ENCODE results near the gene SH2D4B. TPM values are rescaled to one million over a fixed set of nuclear protein-coding genes. Genes with fewer than 3 reads are reported as not detected.

Gene SH2D4B
- total RNA-seq, 3 donors from 2014 or later (not counting 1 experiment from before 2014, with no cell fraction given), result 0.19 to 0.30 (median 0.27) TPM

- intact Hi-C loops (cut with micrococcal nuclease), result no loop called here
- Mint-ChIP-seq H3K4me3 (no peak overlapping the region), H3K4me1 (no peaks in the 10 kb centered on the region), H3K27me3 (ENCODE audit: low read depth in 2 of 2) (peaks cover 13 to 17% of the 10 kb centered on the region in 2 donors), H3K36me3 (no peaks in the 10 kb centered on the region), H3K9me3 (no peaks in the 10 kb centered on the region), H3K27ac (no peak overlapping the region)
- no peak for TF ChIP-seq CTCF (IDR thresholded peaks at IDR 0.05)
- no peak overlapping the region for H3K4me3 ChIP-seq (ENCODE audit: low read length)
- no peak for DNase-seq
- no peaks in the 10 kb centered on the region for H3K27me3 ChIP-seq (ENCODE audit: control insufficient read depth, insufficient read depth, low read length)
- H3K9me3 ChIP-seq (ENCODE audit: control insufficient read depth, insufficient read depth, low read length), result no peaks in the 10 kb centered on the region
- 79% methylated on average over 4 of the region's 4 CpGs for WGBS (ENCODE audit: insufficient coverage)
- no peak for ATAC-seq
- H3K4me1 ChIP-seq (ENCODE audit: control insufficient read depth, insufficient read depth, low read length), result no peaks in the 10 kb centered on the region
- H3K27ac ChIP-seq (ENCODE audit: low read length), result no peak overlapping the region
- H3K36me3 ChIP-seq (ENCODE audit: control insufficient read depth, insufficient read depth, low read length), result no peaks in the 10 kb centered on the region
These were observed 147.7 kb downstream of the SH2D4B start for GRCh38 chr10:80685355-80685754.

GRCh38 chr10:80686734-80687475, 149.2 kb downstream of the SH2D4B start:
- no peaks in the 10 kb centered on the region for H3K9me3 ChIP-seq (ENCODE audit: control insufficient read depth, insufficient read depth, low read length)
- no peak for ATAC-seq
- Mint-ChIP-seq H3K27me3 (ENCODE audit: low read depth in 2 of 2) (peaks cover 17 to 26% of the 10 kb centered on the region in 2 donors), H3K27ac (no peak overlapping the region), H3K9me3 (no peaks in the 10 kb centered on the region), H3K4me1 (no peaks in the 10 kb centered on the region), H3K36me3 (no peaks in the 10 kb centered on the region), H3K4me3 (no peak overlapping the region)
- no peaks in the 10 kb centered on the region for H3K4me1 ChIP-seq (ENCODE audit: control insufficient read depth, insufficient read depth, low read length)
- no peaks in the 10 kb centered on the region for H3K27me3 ChIP-seq (ENCODE audit: control insufficient read depth, insufficient read depth, low read length)
- DNase-seq, result no peak
- no peak overlapping the region for H3K4me3 ChIP-seq (ENCODE audit: low read length)
- intact Hi-C loops (cut with micrococcal nuclease), result no loop called here
- no peak overlapping the region for H3K27ac ChIP-seq (ENCODE audit: low read length)
- no peaks in the 10 kb centered on the region for H3K36me3 ChIP-seq (ENCODE audit: control insufficient read depth, insufficient read depth, low read length)
- no peak for TF ChIP-seq CTCF (IDR thresholded peaks at IDR 0.05)
- 67% methylated on average over 6 of the region's 6 CpGs for WGBS (ENCODE audit: insufficient coverage)

- WGBS (ENCODE audit: insufficient coverage), result 80% methylated on average over 1 of the region's 1 CpG
- peaks cover 17 to 26% of the 10 kb centered on the region in 2 donors for H3K27me3 Mint-ChIP-seq (ENCODE audit: low read depth in 2 of 2)
- H3K4me1 ChIP-seq (ENCODE audit: control insufficient read depth, insufficient read depth, low read length), result no peaks in the 10 kb centered on the region
- H3K36me3 Mint-ChIP-seq, result no peaks in the 10 kb centered on the region
- intact Hi-C loops (cut with micrococcal nuclease), result no loop called here
- DNase-seq, result no peak
- H3K4me3 ChIP-seq (ENCODE audit: low read length), result no peak overlapping the region
- no peaks in the 10 kb centered on the region for H3K9me3 ChIP-seq (ENCODE audit: control insufficient read depth, insufficient read depth, low read length)
- no peak overlapping the region for H3K4me3 Mint-ChIP-seq
- no peaks in the 10 kb centered on the region for H3K36me3 ChIP-seq (ENCODE audit: control insufficient read depth, insufficient read depth, low read length)
- H3K9me3 Mint-ChIP-seq, result no peaks in the 10 kb centered on the region
- no peaks in the 10 kb centered on the region for H3K27me3 ChIP-seq (ENCODE audit: control insufficient read depth, insufficient read depth, low read length)
- no peak overlapping the region for H3K27ac Mint-ChIP-seq
- ATAC-seq, result no peak
- H3K27ac ChIP-seq (ENCODE audit: low read length), result no peak overlapping the region
- H3K4me1 Mint-ChIP-seq, result no peaks in the 10 kb centered on the region
- no peak for TF ChIP-seq CTCF (IDR thresholded peaks at IDR 0.05)
These were observed 149.7 kb downstream of the SH2D4B start for GRCh38 chr10:80687476-80687789.

- H3K9me3 Mint-ChIP-seq, result no peaks in the 10 kb centered on the region
- no peaks in the 10 kb centered on the region for H3K4me1 ChIP-seq (ENCODE audit: control insufficient read depth, insufficient read depth, low read length)
- H3K27ac Mint-ChIP-seq, result no peak overlapping the region
- no peak for TF ChIP-seq CTCF (IDR thresholded peaks at IDR 0.05)
- no peaks in the 10 kb centered on the region for H3K27me3 ChIP-seq (ENCODE audit: control insufficient read depth, insufficient read depth, low read length)
- peaks cover 13 to 16% of the 10 kb centered on the region in 2 donors for H3K27me3 Mint-ChIP-seq (ENCODE audit: low read depth in 2 of 2)
- intact Hi-C loops (cut with micrococcal nuclease), result no loop called here
- no peaks in the 10 kb centered on the region for H3K9me3 ChIP-seq (ENCODE audit: control insufficient read depth, insufficient read depth, low read length)
- no peaks in the 10 kb centered on the region for H3K36me3 ChIP-seq (ENCODE audit: control insufficient read depth, insufficient read depth, low read length)
- no peak overlapping the region for H3K4me3 Mint-ChIP-seq
- H3K4me3 ChIP-seq (ENCODE audit: low read length), result no peak overlapping the region
- no peak for DNase-seq
- H3K27ac ChIP-seq (ENCODE audit: low read length), result no peak overlapping the region
- no peaks in the 10 kb centered on the region for H3K36me3 Mint-ChIP-seq
- no peaks in the 10 kb centered on the region for H3K4me1 Mint-ChIP-seq
- no peak for ATAC-seq
These were observed 152.7 kb downstream of the SH2D4B start for GRCh38 chr10:80690434-80690833.
